SK-N-SH (cell line): ENCODE results near the gene TCP11L2. TPM values are rescaled to one million over a fixed set of nuclear protein-coding genes. Genes with fewer than 3 reads are reported as not detected.

ENCODE experiments used
- CTCF ChIA-PET: fragments of 300-600, 350-600 bp; formaldehyde crosslinking; extraction: SDS; loops from one replicate; lab custom pipeline; 2021; lab: Yijun Ruan, JAX
- POLR2A ChIA-PET: fragments of 350-600 bp; sonication (Branson Sonifier 250); formaldehyde crosslinking; extraction: SDS; loops from one replicate; lab custom pipeline; 2020; ENCODE audit warnings: antibody characterized with exemption, inconsistent platforms; lab: Yijun Ruan, JAX
- DNase-seq: peaks from one replicate; pipeline ENCODE4 v3.0.0; 2012
- H2AFZ ChIP-seq: fragments of 200-600 bp; sonication (generic); 2 replicates; pipeline ENCODE4 v1.8.1; 2016; ENCODE audit warnings: antibody characterized with exemption, mild to moderate bottlenecking, low read depth
- H3F3A ChIP-seq: fragments of 200-600 bp; sonication (generic); replicated peaks from 2 replicates; pipeline ENCODE3; 2016; ENCODE audit warnings: antibody characterized with exemption, mild to moderate bottlenecking; ENCODE audit not compliant: insufficient read depth
- H3K27ac ChIP-seq, 2 experiments: fragments of 200-500 bp in 1 of 2; fragments of 200-600 bp in 1 of 2; sonication (Bioruptor generic) in 1 of 2; sonication (generic), shearing (Covaris generic) in 1 of 2; 2 replicates each; pipeline versions ENCODE4 v1.5.1 to v1.6.1; 2014 to 2016; ENCODE audit warnings: low read depth in 2 of 2, inconsistent platforms in 1 of 2, low read length in 1 of 2, mild to moderate bottlenecking in 1 of 2, mixed read lengths in 1 of 2
- H3K27me3 ChIP-seq: fragments of 200-600 bp; sonication (generic), shearing (Covaris generic); 2 replicates; pipeline ENCODE4 v1.6.1; 2016; ENCODE audit warnings: mixed run types; ENCODE audit not compliant: insufficient read depth
- H3K36me3 ChIP-seq, 2 experiments: fragments of 200-500 bp in 1 of 2; fragments of 200-600 bp in 1 of 2; sonication (Bioruptor generic) in 1 of 2; sonication (generic) in 1 of 2; replicated peaks in 1 of 2; 2 replicates each; pipeline versions ENCODE3 to v1.5.1; 2014 to 2016; ENCODE audit warnings: low read length in 1 of 2, mild to moderate bottlenecking in 1 of 2; ENCODE audit not compliant: insufficient read depth in 2 of 2, control insufficient read depth in 1 of 2
- H3K4me1 ChIP-seq, 2 experiments: fragments of 200-500 bp in 1 of 2; fragments of 200-600 bp in 1 of 2; sonication (Bioruptor generic) in 1 of 2; sonication (generic), shearing (Covaris generic) in 1 of 2; 2 replicates each; pipeline versions ENCODE4 v1.5.1 to v1.6.1; 2014 to 2016; ENCODE audit warnings: low read depth in 1 of 2, low read length in 1 of 2, mixed run types in 1 of 2; ENCODE audit not compliant: insufficient read depth in 2 of 2, control insufficient read depth in 1 of 2
- H3K4me2 ChIP-seq: fragments of 200-600 bp; sonication (generic), shearing (Covaris generic); 2 replicates; pipeline ENCODE4 v1.6.1; 2017; ENCODE audit warnings: mixed run types
- H3K4me3 ChIP-seq, 2 experiments: fragments of 200-500 bp in 1 of 2; fragments of 200-600 bp in 1 of 2; sonication (Bioruptor generic) in 1 of 2; sonication (generic), shearing (Covaris generic) in 1 of 2; 2 replicates each; pipeline versions ENCODE4 v1.5.1 to v1.8.1; 2014 to 2016; ENCODE audit warnings: low read depth in 2 of 2, inconsistent platforms in 1 of 2, low read length in 1 of 2, mild to moderate bottlenecking in 1 of 2, mixed read lengths in 1 of 2, moderate library complexity in 1 of 2
- H3K79me2 ChIP-seq: fragments of 200-600 bp; sonication (generic); 2 replicates; pipeline ENCODE4 v1.8.1; 2017; ENCODE audit warnings: mild to moderate bottlenecking; ENCODE audit not compliant: insufficient read depth
- H3K9ac ChIP-seq: fragments of 200-600 bp; sonication (generic); 2 replicates; pipeline ENCODE4 v1.6.1; 2017; ENCODE audit warnings: mixed run types
- H3K9me2 ChIP-seq: fragments of 200-600 bp; sonication (generic); 2 replicates; pipeline ENCODE4 v1.6.1; 2017; ENCODE audit warnings: mixed run types
- H3K9me3 ChIP-seq: fragments of 200-600 bp; sonication (generic); 2 replicates; pipeline ENCODE4 v1.6.1; 2017; ENCODE audit warnings: mixed run types, mild to moderate bottlenecking, moderate library complexity
- H4K20me1 ChIP-seq: fragments of 200-600 bp; sonication (generic); 2 replicates; pipeline ENCODE4 v1.6.1; 2017; ENCODE audit warnings: mild to moderate bottlenecking, mixed run types; ENCODE audit not compliant: insufficient read depth
- CHD2 ChIP-seq: fragments of 150-350 bp; IDR thresholded peaks from 2 replicates; pipeline ENCODE4 v1.6.1; 2018; ENCODE audit warnings: low read length; ENCODE audit not compliant: partially characterized antibody
- EP300 ChIP-seq, 2 experiments: IDR thresholded peaks; 2 replicates each; pipeline versions ENCODE4 v1.4.0 to v1.6.1; 2012; ENCODE audit warnings: borderline replicate concordance in 1 of 2, low read depth in 1 of 2, low read length in 1 of 2
- EZH2phosphoT487 ChIP-seq: fragments of 200-600 bp; sonication (generic); IDR thresholded peaks from 2 replicates; pipeline ENCODE4 v1.6.1; 2017; ENCODE audit warnings: low read depth, mixed run types, mild to moderate bottlenecking, antibody characterized with exemption, moderate library complexity, borderline replicate concordance
- FOSL2 ChIP-seq: IDR thresholded peaks from 2 replicates; pipeline ENCODE4 v1.4.0; 2012; ENCODE audit warnings: low read depth, mild to moderate bottlenecking, moderate library complexity, borderline replicate concordance
- FOXJ3 ChIP-seq: sonication (generic); formaldehyde crosslinking; IDR thresholded peaks from 2 replicates; pipeline ENCODE4 v1.5.1; 2020; ENCODE audit warnings: mild to moderate bottlenecking, missing genetic modification reagents
- GABPA ChIP-seq: IDR thresholded peaks from 2 replicates; pipeline ENCODE4 v1.4.0; 2012; ENCODE audit warnings: low read depth, mild to moderate bottlenecking
- MXI1 ChIP-seq: IDR thresholded peaks from 2 replicates; pipeline ENCODE4 v1.6.1; 2012; ENCODE audit warnings: mild to moderate bottlenecking, low read depth, low read length, improper control_type of control experiment
- NRF1 ChIP-seq: IDR thresholded peaks from 2 replicates; pipeline ENCODE4 v1.6.1; 2012; ENCODE audit warnings: low read depth, mild to moderate bottlenecking, low read length
- RFX5 ChIP-seq: IDR thresholded peaks from 2 replicates; pipeline ENCODE4 v1.6.1; 2012; ENCODE audit warnings: mild to moderate bottlenecking, improper control_type of control experiment, low read length
- TAF1 ChIP-seq: IDR thresholded peaks from 2 replicates; pipeline ENCODE4 v1.6.1; 2012; ENCODE audit warnings: low read depth, mild to moderate bottlenecking, low read length, moderate library complexity, borderline replicate concordance
- YY1 ChIP-seq: IDR thresholded peaks from 2 replicates; pipeline ENCODE4 v1.4.0; 2012; ENCODE audit warnings: low read depth, mild to moderate bottlenecking
- WGBS: methylation state at CpG from one replicate; pipeline ENCODE4 v1.1.6; 2017; ENCODE audit warnings: low lambda C conversion rate; 5-methylcytosine and 5-hydroxymethylcytosine counted together
- polyA plus RNA-seq, 3 experiments: library from polyadenylated mRNA; depleted of rRNA; stranded (reverse); fragments of >200 nt; gene quantifications; 2 replicates each; pipeline ENCODE4 v1.2.3, GENCODE V29; 2012
- TF ChIP-seq, protein P1 (sequence below): IDR thresholded peaks from 2 replicates; pipeline ENCODE4 v1.4.0; 2012; ENCODE audit warnings: low read depth, borderline replicate concordance
- TF ChIP-seq, protein P2 (sequence below): IDR thresholded peaks from 2 replicates; pipeline ENCODE4; 2012
- TF ChIP-seq, protein P3 (sequence below): fragments of 200-600 bp; sonication (generic); IDR thresholded peaks from 2 replicates; pipeline ENCODE4 v1.6.1; 2017; ENCODE audit warnings: antibody characterized with exemption, mild to moderate bottlenecking, moderate library complexity
- TF ChIP-seq, protein P4 (sequence below): IDR thresholded peaks from 2 replicates; pipeline ENCODE4 v1.6.1; 2012; ENCODE audit warnings: mild to moderate bottlenecking, low read depth, low read length, moderate library complexity

Gene TCP11L2
- polyA plus RNA-seq, 1 of the 3 experiments (the other 2 are of a cell fraction), result 4.0 TPM

DNA sequence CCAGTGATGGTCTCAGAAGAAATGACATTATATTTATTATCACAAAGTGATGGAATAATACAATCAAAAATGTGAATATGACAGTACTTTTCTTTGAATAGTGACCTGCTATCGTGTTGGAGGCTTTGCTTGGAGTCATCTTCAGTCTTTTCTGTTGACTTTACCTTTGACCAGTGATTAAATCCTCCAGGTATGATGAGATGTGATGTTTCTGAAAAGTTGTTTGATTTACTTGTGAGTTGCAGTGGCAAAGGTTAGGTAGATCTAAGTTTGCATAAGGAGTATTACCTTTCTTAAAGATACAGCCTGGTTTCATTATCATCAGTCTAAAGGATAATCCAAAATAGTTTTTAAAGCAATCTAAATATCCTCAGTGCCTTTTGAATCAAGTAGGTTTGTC is 4.6 kb downstream of the TCP11L2 start (continued):
- TF ChIP-seq FOSL2 (no peak), YY1 (no peak), NRF1 (no peak), MXI1 (no peak), TAF1 (no peak), GABPA (no peak)
- TF ChIP-seq, protein P1, sequence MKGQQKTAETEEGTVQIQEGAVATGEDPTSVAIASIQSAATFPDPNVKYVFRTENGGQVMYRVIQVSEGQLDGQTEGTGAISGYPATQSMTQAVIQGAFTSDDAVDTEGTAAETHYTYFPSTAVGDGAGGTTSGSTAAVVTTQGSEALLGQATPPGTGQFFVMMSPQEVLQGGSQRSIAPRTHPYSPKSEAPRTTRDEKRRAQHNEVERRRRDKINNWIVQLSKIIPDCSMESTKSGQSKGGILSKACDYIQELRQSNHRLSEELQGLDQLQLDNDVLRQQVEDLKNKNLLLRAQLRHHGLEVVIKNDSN, result no peak
- TF ChIP-seq, protein P2, sequence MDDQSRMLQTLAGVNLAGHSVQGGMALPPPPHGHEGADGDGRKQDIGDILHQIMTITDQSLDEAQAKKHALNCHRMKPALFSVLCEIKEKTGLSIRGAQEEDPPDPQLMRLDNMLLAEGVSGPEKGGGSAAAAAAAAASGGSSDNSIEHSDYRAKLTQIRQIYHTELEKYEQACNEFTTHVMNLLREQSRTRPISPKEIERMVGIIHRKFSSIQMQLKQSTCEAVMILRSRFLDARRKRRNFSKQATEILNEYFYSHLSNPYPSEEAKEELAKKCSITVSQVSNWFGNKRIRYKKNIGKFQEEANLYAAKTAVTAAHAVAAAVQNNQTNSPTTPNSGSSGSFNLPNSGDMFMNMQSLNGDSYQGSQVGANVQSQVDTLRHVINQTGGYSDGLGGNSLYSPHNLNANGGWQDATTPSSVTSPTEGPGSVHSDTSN, result no peak
- TF ChIP-seq, protein P3, sequence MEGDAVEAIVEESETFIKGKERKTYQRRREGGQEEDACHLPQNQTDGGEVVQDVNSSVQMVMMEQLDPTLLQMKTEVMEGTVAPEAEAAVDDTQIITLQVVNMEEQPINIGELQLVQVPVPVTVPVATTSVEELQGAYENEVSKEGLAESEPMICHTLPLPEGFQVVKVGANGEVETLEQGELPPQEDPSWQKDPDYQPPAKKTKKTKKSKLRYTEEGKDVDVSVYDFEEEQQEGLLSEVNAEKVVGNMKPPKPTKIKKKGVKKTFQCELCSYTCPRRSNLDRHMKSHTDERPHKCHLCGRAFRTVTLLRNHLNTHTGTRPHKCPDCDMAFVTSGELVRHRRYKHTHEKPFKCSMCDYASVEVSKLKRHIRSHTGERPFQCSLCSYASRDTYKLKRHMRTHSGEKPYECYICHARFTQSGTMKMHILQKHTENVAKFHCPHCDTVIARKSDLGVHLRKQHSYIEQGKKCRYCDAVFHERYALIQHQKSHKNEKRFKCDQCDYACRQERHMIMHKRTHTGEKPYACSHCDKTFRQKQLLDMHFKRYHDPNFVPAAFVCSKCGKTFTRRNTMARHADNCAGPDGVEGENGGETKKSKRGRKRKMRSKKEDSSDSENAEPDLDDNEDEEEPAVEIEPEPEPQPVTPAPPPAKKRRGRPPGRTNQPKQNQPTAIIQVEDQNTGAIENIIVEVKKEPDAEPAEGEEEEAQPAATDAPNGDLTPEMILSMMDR, result no peak

DNA sequence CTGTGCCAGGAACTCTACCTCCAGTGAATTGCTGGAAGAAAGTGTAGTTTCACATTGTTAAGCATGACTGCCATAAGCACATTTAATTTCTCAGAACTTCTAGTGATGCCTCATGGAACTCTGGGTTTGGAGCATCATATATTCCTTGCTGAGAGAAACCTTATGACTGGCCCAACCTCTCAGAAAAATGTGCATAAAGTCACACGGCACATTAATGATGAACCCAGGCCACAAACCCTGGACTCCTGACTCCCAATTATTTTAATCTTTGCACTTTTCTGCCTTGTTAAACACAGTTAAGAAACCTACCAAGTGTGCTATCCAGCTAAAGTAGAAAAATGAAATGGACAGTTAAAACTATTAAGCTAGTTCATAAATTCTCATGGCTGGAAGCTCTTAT is 5.6 kb downstream of the TCP11L2 start:
- Histone ChIP-seq H3K9ac (no peak overlapping the region), H3F3A (peaks cover 8% of the 10 kb centered on the region), H3K9me3 (no peaks in the 10 kb centered on the region), H2AFZ (no peak overlapping the region), H3K9me2 (no peaks in the 10 kb centered on the region), H4K20me1 (no peaks in the 10 kb centered on the region), H3K4me1 (peaks cover 11 to 16% of the 10 kb centered on the region in 2 experiments; a peak in 3 of 4 replicates), H3K27ac (no peak overlapping the region), H3K4me3 (no peak overlapping the region), H3K4me2 (no peak overlapping the region), H3K79me2 (no peaks in the 10 kb centered on the region), H3K27me3 (no peaks in the 10 kb centered on the region), H3K36me3 (no peaks in the 10 kb centered on the region)
- no peak for DNase-seq
- WGBS, result 100% methylated on average over 1 of the region's 1 CpG
- no peak for TF ChIP-seq MXI1
- TF ChIP-seq, protein P4, sequence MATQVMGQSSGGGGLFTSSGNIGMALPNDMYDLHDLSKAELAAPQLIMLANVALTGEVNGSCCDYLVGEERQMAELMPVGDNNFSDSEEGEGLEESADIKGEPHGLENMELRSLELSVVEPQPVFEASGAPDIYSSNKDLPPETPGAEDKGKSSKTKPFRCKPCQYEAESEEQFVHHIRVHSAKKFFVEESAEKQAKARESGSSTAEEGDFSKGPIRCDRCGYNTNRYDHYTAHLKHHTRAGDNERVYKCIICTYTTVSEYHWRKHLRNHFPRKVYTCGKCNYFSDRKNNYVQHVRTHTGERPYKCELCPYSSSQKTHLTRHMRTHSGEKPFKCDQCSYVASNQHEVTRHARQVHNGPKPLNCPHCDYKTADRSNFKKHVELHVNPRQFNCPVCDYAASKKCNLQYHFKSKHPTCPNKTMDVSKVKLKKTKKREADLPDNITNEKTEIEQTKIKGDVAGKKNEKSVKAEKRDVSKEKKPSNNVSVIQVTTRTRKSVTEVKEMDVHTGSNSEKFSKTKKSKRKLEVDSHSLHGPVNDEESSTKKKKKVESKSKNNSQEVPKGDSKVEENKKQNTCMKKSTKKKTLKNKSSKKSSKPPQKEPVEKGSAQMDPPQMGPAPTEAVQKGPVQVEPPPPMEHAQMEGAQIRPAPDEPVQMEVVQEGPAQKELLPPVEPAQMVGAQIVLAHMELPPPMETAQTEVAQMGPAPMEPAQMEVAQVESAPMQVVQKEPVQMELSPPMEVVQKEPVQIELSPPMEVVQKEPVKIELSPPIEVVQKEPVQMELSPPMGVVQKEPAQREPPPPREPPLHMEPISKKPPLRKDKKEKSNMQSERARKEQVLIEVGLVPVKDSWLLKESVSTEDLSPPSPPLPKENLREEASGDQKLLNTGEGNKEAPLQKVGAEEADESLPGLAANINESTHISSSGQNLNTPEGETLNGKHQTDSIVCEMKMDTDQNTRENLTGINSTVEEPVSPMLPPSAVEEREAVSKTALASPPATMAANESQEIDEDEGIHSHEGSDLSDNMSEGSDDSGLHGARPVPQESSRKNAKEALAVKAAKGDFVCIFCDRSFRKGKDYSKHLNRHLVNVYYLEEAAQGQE, result no peak
- TF ChIP-seq NRF1, result no peak
- TF ChIP-seq CHD2, result no peak
- TF ChIP-seq RFX5, result no peak
- TF ChIP-seq FOXJ3 (CRISPR knock-in tag), result no peak
- no peak for TF ChIP-seq EP300 (IDR thresholded peaks at IDR 0.05; ENCODE audit: borderline replicate concordance in 1 of 2, low read depth in 1 of 2, low read length in 1 of 2)
- TF ChIP-seq EZH2phosphoT487, result no peak
- ChIA-PET POLR2A (no interaction called here), CTCF (no interaction called here)
